MCF 10A (cell line): ENCODE data around the gene KLHL17. TPM values are rescaled to one million over a fixed set of nuclear protein-coding genes. Genes with fewer than 3 reads are reported as not detected.

Experiments used
- BruUV-seq: library from RNA; stranded (reverse); fragments of 400-500 nt; replicated peaks from 2 replicates; lab custom pipeline; 2021; lab: Mats Ljungman, UMichigan
- CTCF ChIA-PET: fragments of 300-600 bp; sonication (Branson Sonifier 250); formaldehyde crosslinking; extraction: SDS; loops from one replicate; lab custom pipeline; 2021; ENCODE audit warnings: antibody characterized with exemption, inconsistent platforms; lab: Yijun Ruan, JAX
- POLR2A ChIA-PET: fragments of 300-600, 350-650 bp; sonication (Branson Sonifier 250); formaldehyde crosslinking; extraction: SDS; loops from one replicate; lab custom pipeline; 2020; ENCODE audit warnings: antibody characterized with exemption, inconsistent platforms; lab: Yijun Ruan, JAX
- DNase-seq: peaks from one replicate; pipeline ENCODE4 v3.0.0-alpha.2; 2018; ENCODE audit not compliant: unreplicated experiment
- H3K27ac Mint-ChIP-seq: one replicate; pipeline ENCODE4 v1.8.0; 2022; ENCODE audit warnings: mild to moderate bottlenecking, low read depth, mixed read lengths; ENCODE audit not compliant: unreplicated experiment
- H3K27me3 Mint-ChIP-seq: one replicate; pipeline ENCODE4 v1.8.0; 2022; ENCODE audit warnings: mixed read lengths; ENCODE audit not compliant: insufficient read depth, unreplicated experiment
- H3K36me3 Mint-ChIP-seq: one replicate; pipeline ENCODE4 v1.8.0; 2022; ENCODE audit warnings: mild to moderate bottlenecking, moderate library complexity, mixed read lengths; ENCODE audit not compliant: insufficient read depth, unreplicated experiment
- H3K4me1 Mint-ChIP-seq: one replicate; pipeline ENCODE4 v1.8.0; 2022; ENCODE audit warnings: mixed read lengths; ENCODE audit not compliant: insufficient read depth, unreplicated experiment
- H3K4me3 Mint-ChIP-seq: one replicate; pipeline ENCODE4 v1.8.0; 2022; ENCODE audit warnings: mild to moderate bottlenecking, moderate library complexity, mixed read lengths; ENCODE audit not compliant: unreplicated experiment
- H3K9me3 Mint-ChIP-seq: one replicate; pipeline ENCODE4 v1.8.0; 2022; ENCODE audit warnings: mixed read lengths; ENCODE audit not compliant: unreplicated experiment
- intact Hi-C: fragments of 100-400 bp; cut with micrococcal nuclease; formaldehyde crosslinking; loops from 2 replicates; pipeline ENCODE4 v1.14.1; 2022
- total RNA-seq: library from RNA; stranded (reverse); gene quantifications from 2 replicates; pipeline ENCODE4 v1.2.3, GENCODE V29; 2022
- TF ChIP-seq, protein P1 (sequence below): fragments of 200-600 bp; IDR thresholded peaks from one replicate; pipeline ENCODE4 v1.8.0; 2022; ENCODE audit warnings: antibody characterized with exemption, mild to moderate bottlenecking; ENCODE audit not compliant: unreplicated experiment

Gene KLHL17
- total RNA-seq, 1 experiment from 2014 or later = 15.1 TPM

DNA sequence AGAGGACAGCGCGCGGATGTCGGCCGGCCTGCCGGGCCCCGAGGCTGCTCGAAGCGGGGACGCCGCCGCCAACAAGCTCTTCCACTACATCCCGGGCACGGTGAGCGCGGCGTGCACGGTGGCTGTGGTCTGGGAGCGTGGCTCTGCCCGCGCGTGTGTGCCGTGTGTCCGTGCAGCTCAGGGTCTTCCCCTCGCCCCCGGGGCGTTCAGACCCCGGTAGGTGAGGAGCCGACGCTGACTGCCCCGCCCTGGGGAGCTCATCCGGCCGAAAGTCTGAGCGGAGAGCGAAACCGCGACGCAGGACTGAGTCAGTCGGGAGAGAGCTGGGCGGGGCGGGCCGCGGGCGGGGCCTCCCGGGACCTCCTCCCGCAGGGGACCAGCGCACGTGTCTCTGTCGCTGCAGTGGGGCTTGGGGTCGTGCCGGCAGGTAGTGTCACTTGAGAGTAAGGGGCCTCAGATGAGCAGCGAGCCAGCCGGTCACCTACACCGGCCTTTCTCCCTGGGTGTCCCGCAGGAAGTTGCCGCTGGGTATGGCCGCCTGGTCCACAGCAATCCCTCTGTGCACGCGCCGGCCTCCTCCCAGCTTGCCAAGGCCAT lies 6.4 kb downstream of the KLHL17 start:
- intact Hi-C loops = no loop called here
- ChIA-PET POLR2A (interaction anchor here (0.5 to 1.8 kb wide), 11 partner anchors 8 to 62 kb away, joined by 3 to 11 read pairs (median 5); partner anchors contain the start of gene NOC2L), CTCF (interaction anchor here (0.6 to 1.9 kb wide), 5 partner anchors 9 to 97 kb away, joined by 4 to 7 read pairs (median 5); no protein-coding TSS in a partner anchor)
- BruUV-seq = no TSS peak
- no peaks in the 10 kb centered on the region for H3K27me3 Mint-ChIP-seq
- H3K9me3 Mint-ChIP-seq = no peaks in the 10 kb centered on the region
- peaks cover 4% of the 10 kb centered on the region for H3K4me1 Mint-ChIP-seq
- peak overlapping the region; percentile 77 for H3K27ac Mint-ChIP-seq
- H3K4me3 Mint-ChIP-seq = peak overlapping the region; percentile 75
- DNase-seq = peak; percentile 85
- TF ChIP-seq, protein P1, sequence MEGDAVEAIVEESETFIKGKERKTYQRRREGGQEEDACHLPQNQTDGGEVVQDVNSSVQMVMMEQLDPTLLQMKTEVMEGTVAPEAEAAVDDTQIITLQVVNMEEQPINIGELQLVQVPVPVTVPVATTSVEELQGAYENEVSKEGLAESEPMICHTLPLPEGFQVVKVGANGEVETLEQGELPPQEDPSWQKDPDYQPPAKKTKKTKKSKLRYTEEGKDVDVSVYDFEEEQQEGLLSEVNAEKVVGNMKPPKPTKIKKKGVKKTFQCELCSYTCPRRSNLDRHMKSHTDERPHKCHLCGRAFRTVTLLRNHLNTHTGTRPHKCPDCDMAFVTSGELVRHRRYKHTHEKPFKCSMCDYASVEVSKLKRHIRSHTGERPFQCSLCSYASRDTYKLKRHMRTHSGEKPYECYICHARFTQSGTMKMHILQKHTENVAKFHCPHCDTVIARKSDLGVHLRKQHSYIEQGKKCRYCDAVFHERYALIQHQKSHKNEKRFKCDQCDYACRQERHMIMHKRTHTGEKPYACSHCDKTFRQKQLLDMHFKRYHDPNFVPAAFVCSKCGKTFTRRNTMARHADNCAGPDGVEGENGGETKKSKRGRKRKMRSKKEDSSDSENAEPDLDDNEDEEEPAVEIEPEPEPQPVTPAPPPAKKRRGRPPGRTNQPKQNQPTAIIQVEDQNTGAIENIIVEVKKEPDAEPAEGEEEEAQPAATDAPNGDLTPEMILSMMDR = no peak
- peaks cover 11% of the 10 kb centered on the region for H3K36me3 Mint-ChIP-seq

DNA sequence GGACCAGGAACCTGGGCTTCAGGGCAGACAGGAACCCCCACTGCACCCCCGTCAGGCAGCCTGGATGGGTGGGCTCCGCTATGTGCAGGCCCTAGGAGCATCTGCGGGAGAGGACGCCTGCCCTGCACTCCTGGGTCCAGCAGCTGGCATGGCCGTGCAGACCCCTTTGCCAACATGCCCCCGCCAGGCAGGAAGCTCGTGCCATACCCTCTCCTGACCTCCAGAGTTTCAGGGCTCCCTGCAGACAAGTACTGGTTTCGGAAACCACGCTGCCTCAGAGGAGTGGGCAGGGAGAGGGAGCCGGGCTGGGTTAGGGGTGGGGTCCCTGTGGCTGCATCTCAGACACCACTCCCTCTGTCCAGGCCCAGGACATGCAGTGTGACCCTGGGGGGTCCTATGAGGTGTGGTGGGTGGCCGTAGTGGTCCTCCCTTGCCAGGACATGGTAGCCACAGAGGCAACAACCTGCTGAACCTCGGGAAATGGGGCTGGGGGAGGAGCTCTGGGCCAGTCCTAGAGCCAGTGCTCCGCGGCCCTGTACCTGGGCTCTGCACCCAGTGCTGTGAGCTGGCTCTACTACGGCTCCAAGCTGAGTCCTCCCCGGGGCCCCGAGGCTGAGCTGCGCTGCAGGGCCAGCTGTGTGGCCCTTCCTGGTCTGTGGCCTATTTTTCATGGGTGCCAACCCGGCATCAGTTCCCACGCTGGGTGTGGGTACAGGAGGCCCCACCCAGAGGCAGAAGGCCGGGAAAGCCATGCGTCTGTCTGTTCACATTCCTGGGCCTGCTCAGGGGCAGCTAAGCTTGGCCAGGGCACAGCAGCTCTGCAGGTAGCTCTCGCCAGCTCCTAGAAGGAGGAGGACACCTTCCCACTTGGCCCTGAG lies 7.3 kb downstream of the KLHL17 start:
- Mint-ChIP-seq H3K27ac (no peak overlapping the region), H3K27me3 (no peaks in the 10 kb centered on the region), H3K36me3 (peaks cover 11% of the 10 kb centered on the region), H3K4me1 (peaks cover 4% of the 10 kb centered on the region), H3K4me3 (peak overlapping the region; percentile 75), H3K9me3 (no peaks in the 10 kb centered on the region)
- CTCF ChIA-PET = interaction anchor here (0.5 to 1.9 kb wide), 7 partner anchors 9 to 185 kb away, joined by 3 to 7 read pairs (median 4); no protein-coding TSS in a partner anchor
- POLR2A ChIA-PET = interaction anchor here (0.5 to 1.8 kb wide), 10 partner anchors 9 to 350 kb away, joined by 3 to 11 read pairs (median 4); partner anchors contain the start of gene NOC2L
- intact Hi-C loops = no loop called here
- no TSS peak for BruUV-seq
- DNase-seq = no peak
- TF ChIP-seq, protein P1 = no peak

DNA sequence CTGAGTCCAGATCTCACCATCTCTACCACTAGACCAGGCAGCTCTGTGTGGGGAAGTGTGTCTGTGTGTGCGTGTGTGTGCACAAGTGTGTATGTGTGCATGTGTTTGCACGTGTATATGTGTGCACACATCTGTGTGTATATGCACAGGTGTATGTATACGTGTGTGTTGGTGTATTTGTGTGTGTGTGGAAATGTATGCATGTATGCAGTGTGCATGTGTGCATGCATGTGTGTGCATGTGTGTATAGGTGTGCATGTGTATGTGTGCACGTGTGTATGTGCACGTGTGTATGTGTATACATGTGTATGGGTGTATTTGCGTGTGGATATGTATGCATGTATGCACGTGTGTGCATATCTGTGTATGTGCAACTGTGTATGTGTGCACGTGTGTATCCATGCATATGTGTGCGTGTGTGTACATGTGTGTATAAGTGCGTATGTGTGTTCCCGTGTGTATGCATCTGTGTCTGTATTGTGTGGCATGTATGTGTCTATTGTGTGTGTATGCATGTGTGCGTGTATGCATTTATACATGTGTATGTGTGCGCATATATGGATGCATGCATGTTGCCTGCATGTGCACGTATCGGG lies 9.0 kb downstream of the KLHL17 start:
- intact Hi-C loops = no loop called here
- Mint-ChIP-seq H3K27me3 (no peaks in the 10 kb centered on the region), H3K36me3 (peaks cover 7% of the 10 kb centered on the region), H3K4me3 (no peak overlapping the region), H3K27ac (no peak overlapping the region), H3K4me1 (peaks cover 4% of the 10 kb centered on the region), H3K9me3 (no peaks in the 10 kb centered on the region)
- ChIA-PET CTCF (no interaction called here), POLR2A (no interaction called here)
- no peak for DNase-seq
- BruUV-seq = no TSS peak
- TF ChIP-seq, protein P1 = no peak
